Activated T-cell treated with anti-CD3 and anti-CD28 coated beads for 4 hours (primary cell): ENCODE data around the gene CARD10.

Experiments
- DNase-seq: peaks from one replicate; pipeline ENCODE4 v3.0.0-alpha.2; 2020

Gene CARD10, protein sequence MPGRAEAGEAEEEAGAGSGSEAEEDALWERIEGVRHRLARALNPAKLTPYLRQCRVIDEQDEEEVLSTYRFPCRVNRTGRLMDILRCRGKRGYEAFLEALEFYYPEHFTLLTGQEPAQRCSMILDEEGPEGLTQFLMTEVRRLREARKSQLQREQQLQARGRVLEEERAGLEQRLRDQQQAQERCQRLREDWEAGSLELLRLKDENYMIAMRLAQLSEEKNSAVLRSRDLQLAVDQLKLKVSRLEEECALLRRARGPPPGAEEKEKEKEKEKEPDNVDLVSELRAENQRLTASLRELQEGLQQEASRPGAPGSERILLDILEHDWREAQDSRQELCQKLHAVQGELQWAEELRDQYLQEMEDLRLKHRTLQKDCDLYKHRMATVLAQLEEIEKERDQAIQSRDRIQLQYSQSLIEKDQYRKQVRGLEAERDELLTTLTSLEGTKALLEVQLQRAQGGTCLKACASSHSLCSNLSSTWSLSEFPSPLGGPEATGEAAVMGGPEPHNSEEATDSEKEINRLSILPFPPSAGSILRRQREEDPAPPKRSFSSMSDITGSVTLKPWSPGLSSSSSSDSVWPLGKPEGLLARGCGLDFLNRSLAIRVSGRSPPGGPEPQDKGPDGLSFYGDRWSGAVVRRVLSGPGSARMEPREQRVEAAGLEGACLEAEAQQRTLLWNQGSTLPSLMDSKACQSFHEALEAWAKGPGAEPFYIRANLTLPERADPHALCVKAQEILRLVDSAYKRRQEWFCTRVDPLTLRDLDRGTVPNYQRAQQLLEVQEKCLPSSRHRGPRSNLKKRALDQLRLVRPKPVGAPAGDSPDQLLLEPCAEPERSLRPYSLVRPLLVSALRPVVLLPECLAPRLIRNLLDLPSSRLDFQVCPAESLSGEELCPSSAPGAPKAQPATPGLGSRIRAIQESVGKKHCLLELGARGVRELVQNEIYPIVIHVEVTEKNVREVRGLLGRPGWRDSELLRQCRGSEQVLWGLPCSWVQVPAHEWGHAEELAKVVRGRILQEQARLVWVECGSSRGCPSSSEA

DNA sequence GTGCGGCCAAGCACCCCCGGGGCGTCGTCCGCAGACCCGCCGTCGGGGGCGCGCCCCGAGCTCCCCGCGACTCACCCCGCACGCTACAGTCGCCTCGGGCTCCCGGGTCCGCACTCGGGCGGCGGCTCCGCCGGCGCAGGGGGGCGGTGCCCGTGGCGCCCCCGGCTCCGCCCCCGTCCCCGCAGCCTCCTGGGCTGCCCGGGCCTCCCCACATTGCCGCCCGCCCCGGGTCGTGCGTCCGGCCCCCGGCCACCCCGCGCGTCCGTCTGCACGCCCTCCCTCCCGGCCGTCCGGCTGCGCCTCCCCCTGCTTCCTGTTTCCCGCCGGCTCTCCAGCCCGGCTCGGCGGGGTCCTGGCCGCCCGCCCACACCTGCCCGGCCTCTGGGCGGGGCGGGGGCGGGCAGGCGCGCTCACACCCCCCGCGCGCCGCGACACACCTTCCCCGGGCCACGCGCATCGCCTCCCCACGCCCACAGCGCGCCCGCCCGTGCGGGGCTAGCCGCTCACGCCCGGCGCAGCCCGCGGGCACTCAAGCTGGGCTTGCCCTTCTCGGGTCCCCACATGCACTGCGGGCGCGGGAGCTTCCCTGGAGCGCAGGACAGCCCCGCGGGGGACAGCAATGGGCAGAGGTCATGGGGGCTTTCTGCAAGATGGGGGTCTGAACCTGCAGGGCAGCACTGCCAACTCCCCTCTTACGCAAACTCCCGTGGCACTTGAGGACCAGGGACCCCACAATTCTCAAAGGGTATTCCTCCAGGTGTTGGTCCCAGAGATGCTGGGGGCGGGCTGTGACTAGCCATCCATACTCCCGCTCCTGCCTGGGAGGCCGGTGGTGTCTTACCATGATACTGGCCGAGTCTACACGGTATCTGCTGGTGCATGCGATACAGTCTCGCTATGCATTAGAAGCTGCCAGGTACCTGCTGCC, at the start of gene CARD10:
CARD10 (minus strand) TSS at position 148 of the 928 bp plus-strand sequence. CDS start 215 bp downstream, outside the sequence.
- DNase-seq = no peak

DNA sequence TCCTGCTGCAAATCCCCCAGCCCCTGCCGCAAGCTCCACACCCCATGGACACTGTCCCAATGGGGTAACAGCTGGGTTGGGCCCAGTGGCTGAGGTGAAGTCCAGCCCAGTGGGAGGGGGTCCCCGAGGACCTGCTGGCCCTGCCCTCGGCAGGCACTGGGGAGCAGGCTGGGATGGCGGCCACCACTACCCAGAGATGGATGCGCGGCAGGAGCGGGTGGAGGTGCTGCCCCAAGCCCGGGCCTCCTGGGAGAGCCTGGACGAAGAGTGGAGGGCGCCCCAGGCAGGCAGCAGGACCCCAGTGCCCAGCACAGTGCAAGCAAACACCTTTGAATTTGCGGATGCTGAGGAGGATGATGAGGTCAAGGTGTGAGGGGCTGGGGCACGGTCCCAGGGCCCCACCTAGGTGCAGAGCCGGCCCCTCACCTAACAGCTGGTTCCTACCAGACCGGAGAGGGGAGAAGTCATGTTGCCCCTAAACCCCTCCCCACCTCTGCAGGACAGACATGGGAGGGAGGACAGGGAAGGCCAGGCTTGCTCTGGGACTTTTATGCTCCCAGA, 49.3 kb upstream of the CARD10 start:
- no peak for DNase-seq

DNA sequence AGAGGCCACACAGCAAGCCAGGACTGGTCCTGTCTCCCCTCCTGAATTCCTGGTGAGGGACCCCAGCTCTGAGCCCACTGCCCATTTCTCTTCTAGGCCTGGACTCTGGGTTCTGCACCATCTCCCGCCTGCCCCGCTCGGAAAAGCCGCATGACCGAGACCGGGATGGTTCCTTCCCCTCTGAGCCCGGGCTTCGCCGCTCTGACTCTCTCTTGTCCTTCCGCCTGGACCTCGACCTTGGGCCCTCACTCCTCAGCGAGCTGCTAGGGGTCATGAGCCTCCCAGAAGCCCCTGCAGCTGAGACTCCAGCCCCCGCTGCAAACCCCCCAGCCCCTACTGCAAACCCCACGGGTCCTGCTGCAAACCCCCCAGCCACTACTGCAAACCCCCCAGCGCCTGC, 48.8 kb upstream of the CARD10 start:
- no peak for DNase-seq

DNA sequence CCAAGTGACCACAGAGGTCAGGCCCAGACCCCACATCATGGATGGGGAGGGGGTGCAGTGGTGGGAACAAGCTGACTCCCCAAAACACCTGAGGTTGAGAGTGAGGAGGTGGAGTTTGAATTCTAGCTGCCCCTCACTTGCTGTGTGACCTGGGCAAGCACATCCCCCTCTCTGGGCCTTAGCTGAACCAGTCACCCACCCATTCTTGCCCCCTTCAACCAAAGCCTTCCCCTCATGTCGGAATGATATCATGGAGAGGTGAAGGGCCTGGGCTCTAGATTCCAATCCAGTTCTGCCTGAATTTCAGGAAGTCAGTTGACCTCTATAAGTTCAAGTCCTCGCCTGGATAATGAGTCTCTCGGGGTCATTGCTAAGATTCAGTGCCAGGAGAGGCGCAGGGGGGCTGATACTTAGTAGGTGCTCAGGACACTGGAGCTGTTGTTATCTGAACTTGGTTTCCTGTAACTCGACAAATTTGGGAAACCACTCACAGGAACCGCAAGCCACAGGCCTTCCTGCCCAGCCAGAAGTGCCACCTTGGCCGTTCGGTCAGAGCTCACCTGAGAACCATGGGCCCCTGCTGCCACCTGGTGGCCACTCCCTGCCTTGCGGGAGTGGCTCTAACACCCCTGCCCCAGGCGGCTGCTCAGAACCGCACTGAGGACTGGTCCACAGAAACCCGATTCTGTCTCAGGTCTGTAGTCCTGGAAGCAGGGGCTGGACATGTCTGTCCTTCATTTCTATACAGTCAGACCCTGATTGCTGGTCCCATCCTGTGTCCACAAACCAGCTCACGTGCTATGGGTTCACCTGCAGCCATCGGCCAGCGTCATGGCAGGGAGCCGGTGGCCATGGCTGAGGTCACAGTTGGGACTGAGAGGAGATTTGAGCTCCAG, 47.9 kb upstream of the CARD10 start:
- DNase-seq = peak; percentile 85

DNA sequence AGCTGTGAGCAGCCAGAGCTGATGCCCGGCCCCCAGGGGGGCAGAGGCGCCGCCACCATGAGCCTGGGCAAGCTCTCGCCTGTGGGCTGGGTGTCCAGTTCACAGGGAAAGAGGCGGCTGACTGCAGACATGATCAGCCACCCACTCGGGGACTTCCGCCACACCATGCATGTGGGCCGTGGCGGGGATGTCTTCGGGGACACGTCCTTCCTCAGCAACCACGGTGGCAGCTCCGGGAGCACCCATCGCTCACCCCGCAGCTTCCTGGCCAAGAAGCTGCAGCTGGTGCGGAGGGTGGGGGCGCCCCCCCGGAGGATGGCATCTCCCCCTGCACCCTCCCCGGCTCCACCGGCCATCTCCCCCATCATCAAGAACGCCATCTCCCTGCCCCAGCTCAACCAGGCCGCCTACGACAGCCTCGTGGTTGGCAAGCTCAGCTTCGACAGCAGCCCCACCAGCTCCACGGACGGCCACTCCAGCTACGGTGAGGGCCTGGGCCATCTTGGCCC, 47.2 kb upstream of the CARD10 start:
- no peak for DNase-seq

DNA sequence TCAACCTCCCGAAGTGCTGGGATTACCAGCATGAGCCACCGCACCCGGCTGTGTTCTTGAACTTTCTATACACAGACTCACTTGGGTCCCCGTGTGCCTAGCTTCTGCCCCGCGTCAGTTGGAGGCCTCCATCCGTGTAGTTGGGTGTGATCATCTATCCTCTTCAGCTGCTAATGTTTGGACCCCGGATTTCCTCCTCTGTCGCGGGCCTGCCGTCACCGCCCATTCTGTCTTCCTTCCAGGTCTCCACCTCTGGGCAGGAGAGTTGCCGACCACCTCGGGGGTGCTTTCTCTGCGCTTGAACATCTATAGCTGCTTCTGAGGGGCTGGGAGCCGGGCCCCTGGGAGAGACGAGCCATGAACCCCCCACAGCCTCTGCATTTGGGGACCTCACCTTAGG, 46.6 kb upstream of the CARD10 start:
- no peak for DNase-seq

DNA sequence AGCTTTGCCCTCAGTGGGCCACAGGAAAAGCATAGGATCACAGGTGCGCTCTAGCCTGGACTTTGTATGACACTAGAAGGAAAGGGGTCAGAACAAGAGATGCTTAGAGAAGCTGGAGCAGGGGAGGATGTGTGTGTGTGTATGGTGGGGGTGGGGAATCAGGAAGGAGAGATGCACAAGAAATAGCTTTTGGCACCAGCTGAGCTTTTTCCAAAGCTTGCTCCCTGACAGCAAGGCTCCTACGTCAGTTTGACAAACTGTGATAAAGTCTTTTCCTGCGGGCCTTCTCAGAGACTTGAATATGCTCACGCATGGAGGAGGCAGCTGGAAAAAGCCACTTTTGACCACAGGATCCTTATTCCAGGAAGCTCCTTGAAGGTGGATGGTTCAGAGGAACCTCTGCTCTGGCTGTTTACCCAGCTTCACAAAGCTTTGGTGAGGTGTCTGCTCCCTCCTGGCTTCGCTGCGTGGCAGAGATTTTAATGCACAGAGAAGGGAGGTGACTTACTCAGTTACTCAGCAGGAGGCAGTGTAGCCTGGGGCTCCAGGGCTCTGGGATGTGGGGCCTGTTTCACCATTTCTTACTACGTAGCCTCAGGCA, 45.0 kb upstream of the CARD10 start:
- DNase-seq = no peak

DNA sequence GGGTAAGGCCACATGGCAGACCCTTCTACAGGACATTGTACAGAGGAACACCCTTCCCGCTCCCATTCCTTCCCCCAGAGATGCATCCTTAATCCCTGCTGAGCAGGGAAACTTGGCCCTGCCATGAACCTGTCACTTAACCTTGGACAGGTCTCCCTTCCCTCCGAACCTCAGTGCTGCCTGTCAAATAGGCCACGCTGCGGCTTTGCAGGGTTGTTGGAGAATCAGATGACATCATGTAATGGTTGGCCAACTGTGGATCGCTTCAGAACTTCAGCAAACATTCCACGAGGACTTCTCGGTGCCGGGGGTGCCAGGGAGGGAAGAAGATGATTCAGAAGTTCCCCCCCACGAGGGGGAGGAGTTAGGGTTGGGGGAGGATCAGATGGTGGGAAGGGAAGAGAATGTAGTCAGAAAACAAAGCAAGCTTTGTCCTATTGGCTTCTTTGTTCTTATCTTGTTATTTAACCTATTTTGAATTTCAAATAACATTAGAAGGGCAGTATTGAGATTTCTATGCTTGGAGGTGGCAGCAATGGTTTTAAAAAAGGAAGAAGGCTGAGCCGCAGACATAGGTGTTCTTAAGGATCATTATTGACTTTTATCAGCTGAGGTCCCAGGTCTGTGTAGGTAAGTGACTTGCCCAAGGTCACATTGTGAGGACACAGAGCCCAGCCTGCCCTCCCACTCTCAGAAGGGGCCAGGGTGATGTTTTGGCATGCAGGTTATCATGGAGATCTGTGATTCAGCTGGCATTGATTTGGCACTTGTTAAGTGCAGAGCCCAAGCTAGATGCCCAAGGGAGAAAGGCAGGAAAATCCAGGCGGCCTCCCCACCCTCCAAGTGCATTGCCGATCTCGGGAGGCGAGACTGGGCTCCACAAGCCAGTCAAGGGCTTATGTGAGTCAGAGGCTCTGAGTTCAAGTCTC, 44.2 kb upstream of the CARD10 start:
- DNase-seq = no peak

DNA sequence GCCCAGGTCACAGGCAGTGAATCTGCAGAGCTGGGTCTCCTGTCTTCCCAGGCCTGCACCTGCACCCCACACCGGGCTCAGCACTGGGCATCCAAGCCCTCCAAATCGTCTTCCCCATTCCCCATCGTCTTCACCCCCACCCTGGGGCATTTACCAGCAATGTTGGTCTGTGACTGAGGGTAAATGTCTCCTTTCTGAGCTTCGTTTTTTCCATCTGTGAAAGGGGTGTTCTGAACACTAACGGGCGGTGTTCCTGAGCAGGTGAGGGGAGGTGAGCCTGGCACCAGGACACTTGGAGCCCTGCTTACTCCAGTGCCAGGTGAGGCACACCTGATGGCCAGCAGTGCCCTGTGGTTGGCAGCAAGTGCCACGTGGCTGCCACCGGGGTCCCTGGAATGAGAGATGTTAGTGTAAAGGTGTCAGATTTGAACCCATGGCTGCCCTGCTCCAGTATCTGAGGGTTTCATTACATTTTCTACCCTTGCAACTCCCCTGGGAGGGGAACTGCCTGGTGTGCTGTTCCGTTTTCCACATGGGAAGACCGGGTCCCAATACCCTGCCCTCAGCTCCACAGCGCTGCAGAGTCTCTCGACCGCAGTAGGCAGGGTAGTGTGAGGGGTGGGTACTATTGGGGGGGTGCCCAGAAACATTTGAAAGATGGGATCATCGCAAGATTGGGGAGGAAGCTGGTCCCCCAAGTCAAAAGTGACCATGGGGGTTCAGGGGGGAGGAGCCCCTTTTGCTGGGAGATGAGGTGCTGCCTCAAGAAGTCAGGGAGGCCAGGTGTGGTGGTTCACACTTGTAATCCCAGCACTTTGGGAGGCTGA, 43.0 kb upstream of the CARD10 start:
- DNase-seq = no peak

DNA sequence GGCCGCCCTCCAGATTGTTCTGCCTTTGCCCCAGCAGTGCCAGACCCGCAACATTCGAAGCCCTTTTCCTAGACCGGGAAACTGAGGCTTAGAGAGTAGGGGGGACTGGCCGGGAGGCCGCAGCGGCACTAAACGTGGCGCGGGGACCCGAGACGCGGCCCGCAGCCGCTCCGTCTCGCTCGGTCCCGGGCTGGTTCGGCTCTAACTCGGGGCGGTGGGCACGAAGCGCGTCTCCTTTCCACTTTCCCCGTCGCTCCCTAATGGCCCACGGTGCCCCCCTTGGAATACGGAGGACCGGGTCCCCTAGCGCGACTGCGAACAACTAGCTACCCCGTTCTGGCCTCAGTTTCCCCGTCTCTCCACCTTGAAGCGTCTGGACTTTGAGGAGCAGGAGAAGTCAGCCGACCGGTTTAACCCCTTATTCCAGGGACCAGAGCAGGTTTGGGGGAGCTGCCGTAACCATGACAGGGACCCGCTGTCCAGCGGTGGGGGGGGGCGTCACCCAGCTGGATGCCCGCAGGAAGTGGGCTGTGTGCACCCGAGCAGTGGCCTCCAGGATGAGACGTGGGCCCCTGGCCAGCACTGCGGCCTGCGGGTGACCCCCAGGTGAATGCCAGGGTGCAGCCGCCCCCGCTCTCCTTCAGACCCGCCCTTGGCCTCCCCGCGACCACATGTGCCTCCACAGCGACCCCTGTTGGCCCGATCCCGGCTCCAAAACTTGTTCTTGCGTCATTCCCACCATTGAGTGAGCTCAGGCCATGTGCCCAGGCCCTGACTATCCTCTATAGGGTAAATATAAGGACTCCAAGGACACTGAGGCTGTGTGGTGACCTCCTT, 42.2 kb upstream of the CARD10 start:
- peak; percentile 80 for DNase-seq

DNA sequence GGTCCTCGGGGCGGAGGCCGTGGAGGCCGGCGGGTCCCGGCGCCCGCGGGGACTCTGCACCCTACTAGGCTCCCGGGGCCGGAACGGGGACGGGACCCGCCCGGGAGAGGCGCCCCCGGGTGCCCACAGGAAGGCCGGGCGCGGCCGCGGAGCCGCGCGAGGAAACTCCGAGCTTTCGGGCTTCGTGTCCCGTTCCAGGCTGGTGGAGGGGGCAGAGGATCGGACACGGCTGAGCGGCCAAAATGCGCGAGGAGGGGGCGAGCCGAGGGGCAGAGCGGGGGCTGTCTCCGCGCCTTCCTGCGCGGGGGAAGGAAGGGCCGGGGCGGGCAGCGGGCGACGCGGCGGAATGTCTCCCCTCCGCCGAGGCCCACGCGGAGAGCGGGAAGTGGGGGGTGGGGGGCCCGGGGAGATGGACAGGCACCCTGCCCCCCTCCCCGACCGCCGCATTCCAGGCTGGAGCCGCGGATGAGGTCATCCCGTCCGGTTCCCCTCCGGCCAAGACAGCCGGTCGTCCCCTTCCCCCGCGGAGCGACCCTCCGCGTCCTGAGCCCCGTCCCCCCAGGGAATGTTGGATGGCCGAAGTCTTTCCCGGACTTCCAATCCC, 41.5 kb upstream of the CARD10 start:
- DNase-seq = no peak

DNA sequence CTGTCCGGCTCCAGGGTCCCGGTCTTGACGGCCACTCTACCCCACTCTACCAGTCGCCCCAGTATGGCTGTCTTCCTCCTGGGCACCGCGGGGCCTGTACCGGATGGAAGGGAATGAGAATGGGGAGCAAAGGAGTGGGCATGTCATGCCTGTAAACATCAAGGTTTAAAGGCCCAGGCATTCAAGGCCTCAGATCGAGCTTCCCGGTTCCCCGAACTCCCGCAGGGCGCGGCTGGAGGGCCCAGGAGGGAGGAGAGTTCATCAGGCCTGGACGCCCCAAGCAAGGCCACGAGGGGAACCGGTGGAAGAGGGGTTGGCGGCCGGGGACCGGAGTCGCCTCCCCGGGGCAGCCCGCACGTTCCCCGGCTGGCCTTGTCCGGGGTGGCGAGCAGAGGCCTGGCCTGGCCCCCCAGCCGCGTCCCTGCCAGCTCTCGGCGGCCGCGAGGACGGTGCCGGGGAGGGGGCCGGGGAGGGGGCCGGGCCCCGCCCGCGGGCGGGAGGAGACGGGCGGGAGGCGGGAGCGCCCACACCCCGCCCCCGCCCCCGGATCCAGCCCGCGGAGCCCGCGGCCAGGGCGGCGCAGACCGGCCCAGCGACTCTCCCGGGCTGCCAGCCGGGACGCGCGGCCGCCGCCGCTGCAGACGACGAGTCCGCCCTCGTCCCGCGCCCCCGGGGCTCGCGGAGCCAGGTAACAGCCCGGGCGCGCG, 40.8 kb upstream of the CARD10 start, which contains the start of gene CDC42EP1:
CDC42EP1 (plus strand) TSS at position 580 of the 707 bp plus-strand sequence. CDS start 5,870 bp downstream, outside the sequence.
- DNase-seq = no peak

DNA sequence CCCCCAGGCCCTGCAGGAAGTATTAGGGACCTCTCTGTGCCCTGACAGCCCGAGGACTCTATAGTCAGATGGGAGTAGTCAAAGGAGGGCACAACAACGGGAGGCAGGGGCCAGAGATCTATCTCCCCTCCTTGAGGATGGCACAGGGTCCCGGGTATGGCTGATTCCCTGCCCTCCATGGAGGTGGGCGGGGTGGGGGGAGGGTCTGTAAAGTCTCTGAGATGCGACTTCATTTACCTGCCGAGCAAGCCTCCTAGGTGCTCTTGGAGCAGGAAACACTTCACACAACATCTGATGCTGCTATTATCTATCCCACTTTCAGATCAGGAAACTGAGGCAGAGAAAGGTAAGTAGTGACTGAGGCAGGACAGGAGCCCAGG, 40.3 kb upstream of the CARD10 start:
- no peak for DNase-seq

DNA sequence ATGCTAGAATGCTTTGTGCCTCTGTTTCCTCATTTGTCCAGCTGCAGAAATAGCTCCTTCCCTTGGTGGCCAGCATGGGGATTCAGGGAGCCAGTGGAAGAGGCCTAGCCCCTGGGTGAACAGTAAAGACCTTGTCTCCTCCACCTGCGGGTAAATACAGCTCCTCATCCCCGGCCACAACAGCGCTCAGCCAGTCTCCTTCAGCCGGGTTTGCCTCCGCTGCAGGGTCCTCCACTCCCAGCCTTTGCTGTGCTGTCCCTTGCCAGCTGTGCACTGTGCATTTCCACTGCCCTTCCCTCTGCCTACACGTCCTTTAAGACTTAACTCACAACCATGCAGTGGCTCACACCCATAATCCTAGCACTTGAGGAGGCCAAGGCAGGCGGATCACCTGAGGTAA, 39.6 kb upstream of the CARD10 start:
- no peak for DNase-seq

DNA sequence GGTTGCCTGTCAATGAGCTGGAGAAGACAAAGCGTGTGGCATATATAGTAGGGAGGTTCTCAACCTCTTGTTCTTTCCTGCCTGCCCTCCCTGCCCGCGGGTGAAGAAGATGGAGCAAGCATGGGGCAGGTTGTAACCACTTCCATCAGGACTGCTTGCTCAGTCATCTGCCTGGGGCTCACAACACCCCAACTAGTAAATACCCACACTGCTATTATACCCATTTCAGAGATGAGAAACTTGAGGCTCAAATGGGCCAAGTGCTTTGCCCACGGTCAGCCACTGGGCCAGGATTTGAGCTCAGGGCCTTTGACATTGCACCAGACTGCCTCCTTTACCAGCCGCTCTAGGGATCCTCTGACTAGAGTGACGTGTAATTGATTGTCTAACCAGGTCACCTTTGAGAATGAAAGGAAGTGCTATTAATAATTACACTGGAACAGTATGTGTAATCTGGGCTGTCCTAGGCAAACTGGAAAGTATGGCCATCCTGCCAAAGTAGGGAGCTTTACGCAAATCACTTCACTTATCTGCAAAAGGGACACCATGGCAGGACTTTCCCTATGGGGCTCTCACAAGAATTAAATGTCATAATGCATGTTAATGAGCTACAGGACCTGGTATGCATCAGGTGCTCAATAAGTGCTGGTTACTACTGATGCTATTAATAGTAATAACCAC, 38.2 kb upstream of the CARD10 start:
- DNase-seq = no peak

DNA sequence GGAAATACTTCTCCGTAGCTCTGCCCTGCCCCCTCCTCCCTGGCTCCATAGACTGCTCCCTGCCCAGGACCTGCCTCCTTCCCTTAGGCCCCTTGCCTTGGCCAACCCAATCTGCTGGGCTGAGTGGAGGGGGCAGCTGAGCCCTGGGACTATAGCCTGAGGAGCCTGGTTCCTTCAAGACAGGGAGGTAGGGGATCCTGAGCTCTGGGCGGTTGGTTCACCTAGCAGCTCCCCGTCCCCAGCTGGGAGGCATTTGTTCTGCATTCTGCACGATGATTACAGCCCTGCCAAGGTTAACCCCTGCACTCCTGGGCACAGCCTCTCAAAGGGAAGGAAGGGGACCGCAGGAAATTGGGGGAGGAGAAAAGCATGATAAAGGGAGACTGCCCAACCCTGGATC, 37.5 kb upstream of the CARD10 start:
- no peak for DNase-seq
